GM12878 (cell line): ENCODE data around the gene BCKDHA. TPM values are rescaled to one million over a fixed set of nuclear protein-coding genes. Genes with fewer than 3 reads are reported as not detected.
A peak's percentile ranks its signal among the peaks of the same experiment; 100 is the strongest.

Experiments
- BHLHE40 ChIP-seq, 2 experiments: fragments of 450-650 bp in 1 of 2; IDR thresholded peaks; 2 replicates each; pipeline ENCODE4 v1.6.1; 2011 to 2017; ENCODE audit warnings: low read depth in 2 of 2, borderline replicate concordance in 1 of 2, improper control_type of control experiment in 1 of 2, low read length in 1 of 2, mild to moderate bottlenecking in 1 of 2
- CBX5 ChIP-seq: sonication (generic); IDR thresholded peaks from 2 replicates; pipeline ENCODE4 v1.6.1; 2016; ENCODE audit warnings: low read depth, moderate library complexity, mild to moderate bottlenecking, inconsistent platforms
- E2F4 ChIP-seq: IDR thresholded peaks from 2 replicates; pipeline ENCODE4 v1.6.1; 2012; ENCODE audit warnings: low read depth, low read length, improper control_type of control experiment
- E4F1 ChIP-seq: fragments of 450-650 bp; IDR thresholded peaks from 2 replicates; pipeline ENCODE4 v1.6.1; 2018; ENCODE audit warnings: borderline replicate concordance, mild to moderate bottlenecking; ENCODE audit not compliant: partially characterized antibody
- ESRRA ChIP-seq: IDR thresholded peaks from 2 replicates; pipeline ENCODE4 v1.6.1; 2012; ENCODE audit warnings: mild to moderate bottlenecking, low read length, improper control_type of control experiment
- HCFC1 ChIP-seq: fragments of 150-350 bp; IDR thresholded peaks from 2 replicates; pipeline ENCODE4 v1.6.1; 2014; ENCODE audit warnings: low read length
- HDGF ChIP-seq: fragments of 450-650 bp; IDR thresholded peaks from 2 replicates; pipeline ENCODE4 v1.6.1; 2016; ENCODE audit warnings: antibody characterized with exemption
- LARP7 ChIP-seq: fragments of 450-650 bp; IDR thresholded peaks from 2 replicates; pipeline ENCODE4 v1.6.1; 2017; ENCODE audit warnings: mild to moderate bottlenecking
- MAX ChIP-seq: IDR thresholded peaks from 2 replicates; pipeline ENCODE4 v1.6.1; 2012; ENCODE audit warnings: low read depth, low read length, improper control_type of control experiment
- MEF2B ChIP-seq: fragments of 450-650 bp; IDR thresholded peaks from 2 replicates; pipeline ENCODE4 v1.6.1; 2018; ENCODE audit warnings: mild to moderate bottlenecking, moderate library complexity; ENCODE audit not compliant: partially characterized antibody, poor library complexity, severe bottlenecking
- NFYA ChIP-seq: IDR thresholded peaks from 2 replicates; pipeline ENCODE4 v1.6.1; 2011; ENCODE audit warnings: low read depth, mild to moderate bottlenecking, low read length, improper control_type of control experiment, borderline replicate concordance
- POU2F2 ChIP-seq: IDR thresholded peaks from 3 replicates; pipeline ENCODE4 v1.6.1; 2011; ENCODE audit warnings: low read depth, mild to moderate bottlenecking, low read length, borderline replicate concordance
- PRDM15 ChIP-seq: fragments of 450-650 bp; formaldehyde crosslinking; IDR thresholded peaks from 2 replicates; pipeline ENCODE4 v1.4.0; 2020; ENCODE audit warnings: mild to moderate bottlenecking, moderate library complexity
- RB1 ChIP-seq: fragments of 450-650 bp; formaldehyde crosslinking; IDR thresholded peaks from 2 replicates; pipeline ENCODE4 v1.6.1; 2017; ENCODE audit warnings: mild to moderate bottlenecking, borderline replicate concordance
- REST ChIP-seq: IDR thresholded peaks from 2 replicates; pipeline ENCODE4 v1.6.1; 2012; ENCODE audit warnings: mild to moderate bottlenecking, low read depth, low read length
- SUZ12 ChIP-seq: fragments of 200-600 bp; sonication (generic); IDR thresholded peaks from one replicate; pipeline ENCODE4 v1.6.1; 2018; ENCODE audit warnings: antibody characterized with exemption, mild to moderate bottlenecking; ENCODE audit not compliant: unreplicated experiment
- ZNF207 ChIP-seq: fragments of 450-650 bp; IDR thresholded peaks from 2 replicates; pipeline ENCODE4 v1.6.1; 2014; ENCODE audit warnings: antibody characterized with exemption, mild to moderate bottlenecking, borderline replicate concordance
- polyA plus RNA-seq, 11 experiments: library from polyadenylated mRNA; depleted of rRNA in 4 of 11; unstranded in 6 of 11; stranded (reverse) in 5 of 11; fragments of >200 nt; fragmentation: Nextera tagmentation in 4 of 11; fragmentation: Illumina TruSeq in 1 of 11; extraction: Ambion mirVana in 4 of 11; extraction: Trizol in 1 of 11; gene quantifications; 1 replicate in 1 of 11; 2 replicates in 10 of 11; pipeline versions ENCODE4 v1.2.1 to v1.2.3, GENCODE V29; 2011 to 2016; ENCODE audit warnings: inconsistent platforms in 2 of 11, missing spikeins in 2 of 11, low read depth in 1 of 11
- total RNA-seq, 4 experiments: library from RNA; depleted of rRNA in 3 of 4; stranded (reverse); fragments of >200 nt in 3 of 4; fragmentation: Illumina TruSeq in 1 of 4; extraction: Trizol in 1 of 4; gene quantifications; 2 replicates each; pipeline versions ENCODE4 v1.2.1 to v1.2.3, GENCODE V29; 2013 to 2021

The BCKDHA gene
- total and polyA plus RNA-seq, 10 of the 15 experiments (the other 5 are each of a cell fraction or from before 2014, with no cell fraction given): 9.9 to 107 (median 46.4) TPM

- no peak for TF ChIP-seq ESRRA
- TF ChIP-seq LARP7: no peak
- peak; percentile 84 for TF ChIP-seq HDGF
- no peak for TF ChIP-seq REST
- TF ChIP-seq MAX: 0 out of 2 replicates have a peak, but pooled peaks have one; percentile 23
- TF ChIP-seq POU2F2: peak; percentile 54; the same call in 1 of the 3 replicates
- 0 out of 2 replicates have a peak, but pooled peaks have one; percentile 73 for TF ChIP-seq CBX5
- TF ChIP-seq HCFC1: peak; percentile 60; the same call in 1 of the 2 replicates
- no peak for TF ChIP-seq NFYA
- peak; percentile 22; the same call in 1 of the 2 replicates for TF ChIP-seq ZNF207
- no peak for TF ChIP-seq MEF2B
- TF ChIP-seq RB1: peak; percentile 90; the same call in 1 of the 2 replicates
- peak; percentile 12; the same call in 1 of the 2 replicates for TF ChIP-seq E2F4
- TF ChIP-seq SUZ12: no peak
- peak; percentile 41 for TF ChIP-seq E4F1
- peak; percentile 25 to 43; a peak in 2 of 4 replicates for TF ChIP-seq BHLHE40 (IDR thresholded peaks at IDR 0.05; ENCODE audit: borderline replicate concordance in 1 of 2, low read depth in 2 of 2, low read length in 1 of 2)
- no peak for TF ChIP-seq PRDM15 (CRISPR knock-in tag)
Observed at GRCh38 chr19:41439441-41440222, 42.0 kb downstream of the BCKDHA start, which contains the start of gene DMAC2 (continued).
